HG02885 (cell line): Measurements from ENCODE around the gene ZNF668.
A peak's percentile ranks its signal among the peaks of the same experiment; 100 is the strongest.

Experiments
- ATAC-seq: cut with Tn5 transposase; IDR thresholded peaks from one replicate; pipeline ENCODE4 v1.9.1; 2021; ENCODE audit warnings: mild to moderate bottlenecking; ENCODE audit not compliant: unreplicated experiment, poor library complexity

The ZNF668 gene

GRCh38 chr16:31082368-31083045 is 8.5 kb upstream of the ZNF668 start:
- no peak for ATAC-seq

- no peak for ATAC-seq
Measured at GRCh38 chr16:31081428-31082351, 7.7 kb upstream of the ZNF668 start.

- no peak for ATAC-seq
Measured at GRCh38 chr16:31080756-31081419, 6.8 kb upstream of the ZNF668 start.

GRCh38 chr16:31080035-31080629 is 6.1 kb upstream of the ZNF668 start:
- no peak for ATAC-seq

GRCh38 chr16:31079342-31079944 is 5.4 kb upstream of the ZNF668 start:
- ATAC-seq: no peak

GRCh38 chr16:31078597-31079341 is 4.7 kb upstream of the ZNF668 start:
- ATAC-seq: no peak

- no peak for ATAC-seq
Measured at GRCh38 chr16:31077592-31078396, 3.8 kb upstream of the ZNF668 start.

GRCh38 chr16:31077024-31077423 is 3.0 kb upstream of the ZNF668 start:
- no peak for ATAC-seq

GRCh38 chr16:31076319-31076718 is 2.3 kb upstream of the ZNF668 start:
- no peak for ATAC-seq

GRCh38 chr16:31074814-31075183 is 759 bp upstream of the ZNF668 start:
- ATAC-seq: no peak

GRCh38 chr16:31073142-31073969 is 684 bp downstream of the ZNF668 start:
- ATAC-seq: peak; percentile 55

GRCh38 chr16:31072540-31073141 is 1.4 kb downstream of the ZNF668 start:
- peak; percentile 5 for ATAC-seq

- ATAC-seq: no peak
Measured at GRCh38 chr16:31071861-31072260, 2.2 kb downstream of the ZNF668 start.

- ATAC-seq: no peak
Measured at GRCh38 chr16:31067342-31067741, 6.7 kb downstream of the ZNF668 start.

- ATAC-seq: no peak
Measured at GRCh38 chr16:31064882-31065461, 9.1 kb downstream of the ZNF668 start.

GRCh38 chr16:31063843-31064611 is 10.0 kb downstream of the ZNF668 start:
- ATAC-seq: no peak

- ATAC-seq: no peak
Measured at GRCh38 chr16:31063495-31063842, 10.6 kb downstream of the ZNF668 start.
